ENCODE results near the gene EPHA3. TPM values are rescaled to one million over a fixed set of nuclear protein-coding genes. Genes with fewer than 3 reads are reported as not detected.
A peak's percentile ranks its signal among the peaks of the same experiment; 100 is the strongest.

EPHA3 gene
- total RNA-seq: 1 to 10 TPM; 1.3 to 6.0 TPM

- Histone ChIP-seq H3K27ac (no peak within 1 kb of the TSS), H3K9me3 (no peaks in the 10 kb centered on the region), H3K4me1 (peaks cover 8% of the 10 kb centered on the region), H3K27me3 (peaks cover 0 to 16% of the 10 kb centered on the region in 2 donors), H3K4me3 (no peak within 1 kb of the TSS), H3K36me3 (replicated peaks in 1 of 2; ENCODE audit: insufficient read depth in 1 of 2, low read depth in 2 of 2) (no peaks in the 10 kb centered on the region)
- ATAC-seq (peak; percentile 80), DNase-seq (peak; percentile 46 to 73 (median 51))
- TF ChIP-seq POLR2A (IDR thresholded peaks at IDR 0.05): peak in 1 of 3 donors; percentile 13
- no peak for TF ChIP-seq CTCF (IDR thresholded peaks at IDR 0.05)
- WGBS, 2 donors: 2 to 3% methylated on average over 31 to 32 of the region's 32 CpGs
- intact Hi-C loops (cut with DNase I): loop anchor here (10.0 kb wide), 1 partner anchor 883 kb away; no protein-coding TSS in a partner anchor
Measured at GRCh38 chr3:89107461-89108290, at the start of gene EPHA3. Gene EPHA3 (plus strand): TSS chr3:89107621. CDS start chr3:89107749, 128 bp downstream.

GRCh38 chr3:89058371-89058770 lies 49.0 kb upstream of the EPHA3 start:
- intact Hi-C loops (cut with DNase I): no loop called here
- Histone ChIP-seq H3K4me1 (no peaks in the 10 kb centered on the region), H3K27me3 (no peaks in the 10 kb centered on the region), H3K27ac (no peak overlapping the region), H3K9me3 (no peaks in the 10 kb centered on the region), H3K36me3 (replicated peaks in 1 of 2; ENCODE audit: insufficient read depth in 1 of 2, low read depth in 2 of 2) (no peaks in the 10 kb centered on the region), H3K4me3 (no peak overlapping the region)
- TF ChIP-seq POLR2A (IDR thresholded peaks at IDR 0.05): no peak
- no peak for TF ChIP-seq CTCF (IDR thresholded peaks at IDR 0.05)
- DNase-seq (no peak), ATAC-seq (no peak)
- 77 to 87% methylated on average over 2 of the region's 2 CpGs for WGBS, 2 donors

GRCh38 chr3:89059211-89059925 lies 48.1 kb upstream of the EPHA3 start:
- H3K4me3 ChIP-seq: no peak overlapping the region
- no peaks in the 10 kb centered on the region for H3K9me3 ChIP-seq
- H3K4me1 ChIP-seq: no peaks in the 10 kb centered on the region
- ATAC-seq (no peak), DNase-seq (peak in 1 of 4 donors; percentile 5)
- TF ChIP-seq CTCF (IDR thresholded peaks at IDR 0.05): no peak
- TF ChIP-seq POLR2A (IDR thresholded peaks at IDR 0.05): no peak
- no peaks in the 10 kb centered on the region for H3K36me3 ChIP-seq (replicated peaks in 1 of 2; ENCODE audit: insufficient read depth in 1 of 2, low read depth in 2 of 2)
- 68 to 75% methylated on average over 5 of the region's 5 CpGs for WGBS, 2 donors
- H3K27ac ChIP-seq: no peak overlapping the region
- no peaks in the 10 kb centered on the region for H3K27me3 ChIP-seq
- intact Hi-C loops (cut with DNase I): no loop called here

GRCh38 chr3:89061259-89061658 lies 46.2 kb upstream of the EPHA3 start:
- DNase-seq (no peak), ATAC-seq (no peak)
- H3K36me3 ChIP-seq (replicated peaks in 1 of 2; ENCODE audit: insufficient read depth in 1 of 2, low read depth in 2 of 2): no peaks in the 10 kb centered on the region
- TF ChIP-seq CTCF (IDR thresholded peaks at IDR 0.05) (no peak), POLR2A (IDR thresholded peaks at IDR 0.05) (no peak)
- WGBS, 2 donors: 79 to 93% methylated on average over 2 of the region's 2 CpGs
- H3K27ac ChIP-seq: no peak overlapping the region
- H3K4me3 ChIP-seq: no peak overlapping the region
- intact Hi-C loops (cut with DNase I): no loop called here
- no peaks in the 10 kb centered on the region for H3K4me1 ChIP-seq
- no peaks in the 10 kb centered on the region for H3K27me3 ChIP-seq
- no peaks in the 10 kb centered on the region for H3K9me3 ChIP-seq

All from body of pancreas (tissue), 4 donors.